GM12878 (cell line): ENCODE data around the gene AIRE. TPM values are rescaled to one million over a fixed set of nuclear protein-coding genes. Genes with fewer than 3 reads are reported as not detected.

Experiments used
- ATAC-seq: fragments of 200-7000 bp; cut with Tn5 transposase; 3 replicates; pipeline ENCODE4 v1.9.1; 2020; ENCODE audit warnings: mild to moderate bottlenecking, moderate library complexity
- BruUV-seq: library from RNA; stranded (reverse); fragments of 400-500 nt; replicated peaks from 2 replicates; lab custom pipeline; 2021; lab: Mats Ljungman, UMichigan
- CTCF ChIA-PET: fragments of 300-600 bp; sonication (Branson Sonifier 250); formaldehyde crosslinking; extraction: SDS; loops from one replicate; lab custom pipeline; 2021; ENCODE audit warnings: inconsistent platforms; lab: Yijun Ruan, JAX
- POLR2A ChIA-PET: fragments of 350-600 bp; formaldehyde crosslinking; extraction: SDS; loops from one replicate; lab custom pipeline; 2021; ENCODE audit warnings: inconsistent platforms; lab: Charles Lee
- RAD21 ChIA-PET: fragments of 300-600 bp; sonication (Branson Sonifier 250); formaldehyde crosslinking; loops from one replicate; lab custom pipeline; 2023; ENCODE audit warnings: antibody characterized with exemption; ENCODE audit not compliant: unreplicated experiment; lab: Charles Lee
- SMC1A ChIA-PET: fragments of 300-600 bp; sonication (Branson Sonifier 250); formaldehyde crosslinking; loops from one replicate; lab custom pipeline; 2023; ENCODE audit not compliant: unreplicated experiment, uncharacterized antibody; lab: Charles Lee
- DNase-seq: peaks from one replicate; pipeline ENCODE4 v3.0.0-alpha.2; 2011; ENCODE audit warnings: low read depth, low spot score
- FAIRE-seq: peaks from 3 replicates; lab custom pipeline; 2011; peaks lifted over from hg19 to GRCh38; lab: Jason Lieb, UNC
- H2AFZ ChIP-seq: 2 replicates; pipeline ENCODE4 v1.6.0; 2011; ENCODE audit warnings: low read depth, low read length, control low read depth; ENCODE audit not compliant: control insufficient read depth
- H3K27ac ChIP-seq: 2 replicates; pipeline ENCODE4 v1.5.1; 2011; ENCODE audit warnings: control low read depth; ENCODE audit not compliant: control insufficient read depth, insufficient read depth
- H3K27me3 ChIP-seq, 2 experiments: replicated peaks in 1 of 2; 2 replicates each; pipeline versions ENCODE4 v1.6.0 to v1.6.1; 2011; ENCODE audit warnings: low read length in 1 of 2; ENCODE audit not compliant: control insufficient read depth in 2 of 2, insufficient read depth in 2 of 2
- H3K36me3 ChIP-seq, 2 experiments: 2 replicates each; pipeline ENCODE4 v1.5.1; 2011; ENCODE audit warnings: low read length in 1 of 2; ENCODE audit not compliant: control insufficient read depth in 2 of 2, insufficient read depth in 2 of 2
- H3K4me1 ChIP-seq: 2 replicates; pipeline ENCODE4 v1.6.1; 2011; ENCODE audit warnings: mild to moderate bottlenecking, low read length, moderate library complexity, mixed read lengths; ENCODE audit not compliant: control insufficient read depth, insufficient read depth
- H3K4me2 ChIP-seq: 2 replicates; pipeline ENCODE4 v1.6.0; 2011; ENCODE audit warnings: control low read depth; ENCODE audit not compliant: control insufficient read depth, insufficient read depth
- H3K4me3 ChIP-seq: fragments of 200-600 bp; sonication (generic); 2 replicates; pipeline ENCODE4 v1.5.1; 2016
- H3K79me2 ChIP-seq: 2 replicates; pipeline ENCODE4 v1.6.0; 2011; ENCODE audit warnings: low read length; ENCODE audit not compliant: control insufficient read depth, insufficient read depth
- H3K9ac ChIP-seq: 2 replicates; pipeline ENCODE4 v1.8.0; 2011; ENCODE audit warnings: low read length, control low read depth, mixed read lengths; ENCODE audit not compliant: control insufficient read depth, insufficient read depth
- H3K9me3 ChIP-seq: replicated peaks from 3 replicates; pipeline ENCODE4 v1.5.1; 2011; ENCODE audit warnings: mild to moderate bottlenecking, low read length; ENCODE audit not compliant: control insufficient read depth, insufficient read depth
- H4K20me1 ChIP-seq: 2 replicates; pipeline ENCODE4 v1.6.0; 2011; ENCODE audit not compliant: control insufficient read depth, insufficient read depth
- BCL11A ChIP-seq: IDR thresholded peaks from 2 replicates; pipeline ENCODE4 v1.6.1; 2011; ENCODE audit warnings: low read depth, low read length
- BHLHE40 ChIP-seq, 2 experiments: fragments of 450-650 bp in 1 of 2; IDR thresholded peaks; 2 replicates each; pipeline ENCODE4 v1.6.1; 2011 to 2017; ENCODE audit warnings: low read depth in 2 of 2, borderline replicate concordance in 1 of 2, improper control_type of control experiment in 1 of 2, low read length in 1 of 2, mild to moderate bottlenecking in 1 of 2
- CBFB ChIP-seq: IDR thresholded peaks from 2 replicates; pipeline ENCODE4 v1.6.1; 2016; ENCODE audit warnings: antibody characterized with exemption, low read depth
- CEBPZ ChIP-seq: fragments of 150-350 bp; IDR thresholded peaks from 2 replicates; pipeline ENCODE4 v1.6.1; 2016; ENCODE audit warnings: low read depth, low read length
- FOS ChIP-seq: IDR thresholded peaks from 3 replicates; pipeline ENCODE4 v1.6.1; 2011; ENCODE audit warnings: borderline replicate concordance; ENCODE audit not compliant: insufficient read length; ENCODE audit errors: extremely low read depth
- FOXK2 ChIP-seq: fragments of 450-650 bp; IDR thresholded peaks from 2 replicates; pipeline ENCODE4 v1.6.1; 2017; ENCODE audit warnings: mild to moderate bottlenecking, moderate library complexity
- IKZF2 ChIP-seq, 2 experiments: fragments of 450-650 bp; IDR thresholded peaks; 2 replicates each; pipeline ENCODE4 v1.6.1; 2017; ENCODE audit warnings: mild to moderate bottlenecking in 2 of 2, moderate library complexity in 2 of 2
- MTA2 ChIP-seq: fragments of 450-650 bp; IDR thresholded peaks from 2 replicates; pipeline ENCODE4 v1.6.1; 2016; ENCODE audit warnings: low read depth, mild to moderate bottlenecking, moderate library complexity
- MXI1 ChIP-seq: fragments of 150-350 bp; IDR thresholded peaks from 2 replicates; pipeline ENCODE4 v1.6.1; 2011; ENCODE audit warnings: low read depth, mild to moderate bottlenecking, inconsistent platforms, low read length, improper control_type of control experiment
- NBN ChIP-seq: fragments of 450-650 bp; IDR thresholded peaks from 2 replicates; pipeline ENCODE4 v1.6.1; 2016
- NFIC ChIP-seq: IDR thresholded peaks from 2 replicates; pipeline ENCODE4 v1.6.1; 2012; ENCODE audit warnings: low read depth, mild to moderate bottlenecking, inconsistent platforms, low read length, moderate library complexity
- PML ChIP-seq: IDR thresholded peaks from 2 replicates; pipeline ENCODE4 v1.6.1; 2012; ENCODE audit warnings: low read length, inconsistent platforms
- RBBP5 ChIP-seq: fragments of 200-600 bp; sonication (generic); conservative IDR thresholded peaks from 2 replicates; pipeline ENCODE4 v1.6.1; 2016
- SIX5 ChIP-seq: IDR thresholded peaks from 2 replicates; pipeline ENCODE4 v1.6.1; 2011; ENCODE audit warnings: mild to moderate bottlenecking, low read depth, low read length, moderate library complexity; ENCODE audit not compliant: severe bottlenecking
- TAF1 ChIP-seq: IDR thresholded peaks from 2 replicates; pipeline ENCODE4 v1.6.1; 2011; ENCODE audit warnings: mild to moderate bottlenecking, low read depth, low read length, borderline replicate concordance
- ZNF24 ChIP-seq: fragments of 450-650 bp; IDR thresholded peaks from 2 replicates; pipeline ENCODE4 v1.6.1; 2017; ENCODE audit warnings: antibody characterized with exemption, mild to moderate bottlenecking
- ZSCAN29 ChIP-seq: fragments of 450-650 bp; IDR thresholded peaks from 2 replicates; pipeline ENCODE4 v1.6.1; 2017; ENCODE audit warnings: mild to moderate bottlenecking, moderate library complexity
- WGBS: methylation state at CpG from one replicate; pipeline ENCODE4 v1.1.6; 2016; ENCODE audit warnings: low lambda C conversion rate; ENCODE audit not compliant: insufficient replicate concordance, insufficient coverage; ENCODE audit errors: missing lambda C conversion rate; 5-methylcytosine and 5-hydroxymethylcytosine counted together
- in situ Hi-C: fragments of 300-500 bp; cut with MboI; formaldehyde crosslinking; loops from 9 replicates; pipeline ENCODE4 v1.14.3; 2018; ENCODE audit warnings: mixed read lengths
- intact Hi-C: fragments of 100-400 bp; cut with micrococcal nuclease; formaldehyde crosslinking; loops from one replicate; pipeline ENCODE4 v1.14.2; 2022; ENCODE audit not compliant: unreplicated experiment
- polyA plus RNA-seq, 11 experiments: library from polyadenylated mRNA; depleted of rRNA in 4 of 11; unstranded in 6 of 11; stranded (reverse) in 5 of 11; fragments of >200 nt; fragmentation: Nextera tagmentation in 4 of 11; fragmentation: Illumina TruSeq in 1 of 11; extraction: Ambion mirVana in 4 of 11; extraction: Trizol in 1 of 11; gene quantifications; 1 replicate in 1 of 11; 2 replicates in 10 of 11; pipeline versions ENCODE4 v1.2.1 to v1.2.3, GENCODE V29; 2011 to 2016; ENCODE audit warnings: inconsistent platforms in 2 of 11, missing spikeins in 2 of 11, low read depth in 1 of 11
- total RNA-seq, 4 experiments: library from RNA; depleted of rRNA in 3 of 4; stranded (reverse); fragments of >200 nt in 3 of 4; fragmentation: Illumina TruSeq in 1 of 4; extraction: Trizol in 1 of 4; gene quantifications; 2 replicates each; pipeline versions ENCODE4 v1.2.1 to v1.2.3, GENCODE V29; 2013 to 2021
- TF ChIP-seq, protein P1 (sequence below): fragments of 450-650 bp; formaldehyde crosslinking; IDR thresholded peaks from 2 replicates; pipeline ENCODE4 v1.4.0; 2022; ENCODE audit warnings: mild to moderate bottlenecking, moderate library complexity

The AIRE gene
- total and polyA plus RNA-seq, 10 of the 15 experiments (the other 5 are each of a cell fraction or from before 2014, with no cell fraction given): 0.05 to 0.10 TPM; not detected in 8

- in situ Hi-C loops: no loop called here
- H3K36me3 ChIP-seq: no peaks in the 10 kb centered on the region
- ATAC-seq (no peak), DNase-seq (no peak), FAIRE-seq (no peak)
- RAD21 ChIA-PET: interaction anchor here (3.0 kb wide), 1 partner anchor 28 kb away, joined by 27 read pairs; no protein-coding TSS in a partner anchor
- WGBS: 52% methylated on average over 8 of the region's 8 CpGs
- H3K4me2 ChIP-seq: no peak overlapping the region
- intact Hi-C loops: no loop called here
- no peaks in the 10 kb centered on the region for H4K20me1 ChIP-seq
- no peak overlapping the region for H3K27ac ChIP-seq
- no TSS peak for BruUV-seq
- CTCF ChIA-PET: interaction anchor here (2.0 to 3.2 kb wide), 3 partner anchors 10 to 35 kb away, joined by 9 to 15 read pairs (median 9); no protein-coding TSS in a partner anchor
- H3K4me1 ChIP-seq: no peaks in the 10 kb centered on the region
- H2AFZ ChIP-seq: no peak overlapping the region
- H3K9me3 ChIP-seq: no peaks in the 10 kb centered on the region
- H3K4me3 ChIP-seq: no peak overlapping the region
- H3K9ac ChIP-seq: no peak overlapping the region
- no peaks in the 10 kb centered on the region for H3K27me3 ChIP-seq
- POLR2A ChIA-PET: no interaction called here
- SMC1A ChIA-PET: no interaction called here
- no peaks in the 10 kb centered on the region for H3K79me2 ChIP-seq
- TF ChIP-seq MTA2 (no peak), FOXK2 (no peak), ZSCAN29 (no peak), NFIC (no peak), NBN (no peak), CBFB (no peak), BCL11A (no peak), FOS (no peak), BHLHE40 (IDR thresholded peaks at IDR 0.05; ENCODE audit: borderline replicate concordance in 1 of 2, low read depth in 2 of 2, low read length in 1 of 2) (no peak), MXI1 (no peak), ZNF24 (no peak), RBBP5 (no peak), IKZF2 (IDR thresholded peaks at IDR 0.05) (no peak), CEBPZ (no peak), TAF1 (no peak), SIX5 (no peak), PML (no peak)
- TF ChIP-seq, protein P1, sequence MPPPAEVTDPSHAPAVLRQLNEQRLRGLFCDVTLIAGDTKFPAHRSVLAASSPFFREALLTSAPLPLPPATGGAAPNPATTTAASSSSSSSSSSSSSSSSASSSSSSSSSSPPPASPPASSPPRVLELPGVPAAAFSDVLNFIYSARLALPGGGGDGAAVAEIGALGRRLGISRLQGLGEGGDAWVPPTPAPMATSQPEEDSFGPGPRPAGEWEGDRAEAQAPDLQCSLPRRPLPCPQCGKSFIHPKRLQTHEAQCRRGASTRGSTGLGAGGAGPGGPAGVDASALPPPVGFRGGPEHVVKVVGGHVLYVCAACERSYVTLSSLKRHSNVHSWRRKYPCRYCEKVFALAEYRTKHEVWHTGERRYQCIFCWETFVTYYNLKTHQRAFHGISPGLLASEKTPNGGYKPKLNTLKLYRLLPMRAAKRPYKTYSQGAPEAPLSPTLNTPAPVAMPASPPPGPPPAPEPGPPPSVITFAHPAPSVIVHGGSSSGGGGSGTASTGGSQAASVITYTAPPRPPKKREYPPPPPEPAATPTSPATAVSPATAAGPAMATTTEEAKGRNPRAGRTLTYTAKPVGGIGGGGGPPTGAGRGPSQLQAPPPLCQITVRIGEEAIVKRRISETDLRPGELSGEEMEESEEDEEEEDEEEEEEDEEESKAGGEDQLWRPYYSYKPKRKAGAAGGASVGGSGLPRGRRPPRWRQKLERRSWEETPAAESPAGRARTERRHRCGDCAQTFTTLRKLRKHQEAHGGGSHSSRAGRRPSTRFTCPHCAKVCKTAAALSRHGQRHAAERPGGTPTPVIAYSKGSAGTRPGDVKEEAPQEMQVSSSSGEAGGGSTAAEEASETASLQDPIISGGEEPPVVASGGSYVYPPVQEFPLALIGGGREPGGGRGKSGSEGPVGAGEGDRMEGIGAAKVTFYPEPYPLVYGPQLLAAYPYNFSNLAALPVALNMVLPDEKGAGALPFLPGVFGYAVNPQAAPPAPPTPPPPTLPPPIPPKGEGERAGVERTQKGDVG (CRISPR knock-in tag): no peak
These were observed 16.6 kb upstream of the AIRE start for GRCh38 chr21:44269090-44269489.
